ENCODE data around the gene DYDC2.

DYDC2 gene

DNA sequence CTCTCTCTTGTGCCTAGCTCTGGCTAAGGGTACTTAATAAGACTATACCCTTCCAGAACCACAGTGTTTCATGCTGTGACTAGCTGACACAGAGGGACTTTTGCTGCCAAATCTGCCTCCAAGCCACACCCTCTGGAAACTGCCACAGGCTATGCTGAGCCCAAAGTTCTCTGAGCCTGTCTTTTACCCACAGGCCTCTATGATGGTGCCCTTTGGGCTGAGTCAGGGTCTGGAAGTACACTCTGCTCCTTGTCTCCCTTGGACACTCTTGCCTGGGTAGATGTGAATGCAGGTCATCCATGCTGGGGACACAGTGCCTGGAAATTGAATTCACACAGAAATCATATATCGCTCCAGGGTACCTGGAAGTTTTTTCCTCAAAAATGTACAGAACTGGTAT lies 22.6 kb upstream of the DYDC2 start:
- no peak for TF ChIP-seq EP300 (IDR thresholded peaks at IDR 0.05; ENCODE audit: borderline replicate concordance)
- no peak for TF ChIP-seq RAD21 (IDR thresholded peaks at IDR 0.05; ENCODE audit: low read depth)
- TF ChIP-seq TEAD4 (IDR thresholded peaks at IDR 0.05) = no peak
- TF ChIP-seq, protein P1, sequence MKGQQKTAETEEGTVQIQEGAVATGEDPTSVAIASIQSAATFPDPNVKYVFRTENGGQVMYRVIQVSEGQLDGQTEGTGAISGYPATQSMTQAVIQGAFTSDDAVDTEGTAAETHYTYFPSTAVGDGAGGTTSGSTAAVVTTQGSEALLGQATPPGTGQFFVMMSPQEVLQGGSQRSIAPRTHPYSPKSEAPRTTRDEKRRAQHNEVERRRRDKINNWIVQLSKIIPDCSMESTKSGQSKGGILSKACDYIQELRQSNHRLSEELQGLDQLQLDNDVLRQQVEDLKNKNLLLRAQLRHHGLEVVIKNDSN (IDR thresholded peaks at IDR 0.05) = no peak

GRCh38 chr10:80344276-80344675 lies 12.3 kb upstream of the DYDC2 start:
- no peak for TF ChIP-seq CEBPB (IDR thresholded peaks at IDR 0.05)
- TF ChIP-seq ZBTB7A (IDR thresholded peaks at IDR 0.05; ENCODE audit: low read depth) = no peak
- no peak for TF ChIP-seq CREB1 (IDR thresholded peaks at IDR 0.05; ENCODE audit: low read depth)
- TF ChIP-seq FOXM1 (IDR thresholded peaks at IDR 0.05; ENCODE audit: borderline replicate concordance, low read depth) = no peak
- TF ChIP-seq TCF12 (IDR thresholded peaks at IDR 0.05; ENCODE audit: low read depth) = no peak
- TF ChIP-seq, protein P1 (IDR thresholded peaks at IDR 0.05) = no peak
- TF ChIP-seq TEAD4 (IDR thresholded peaks at IDR 0.05) = no peak
- TF ChIP-seq TAF1 (IDR thresholded peaks at IDR 0.05; ENCODE audit: low read depth) = no peak
- TF ChIP-seq MAX (IDR thresholded peaks at IDR 0.05) = no peak
- TF ChIP-seq NFIC (IDR thresholded peaks at IDR 0.05) = no peak
- no peak for TF ChIP-seq RAD21 (IDR thresholded peaks at IDR 0.05; ENCODE audit: low read depth)
- no peak for TF ChIP-seq YY1 (IDR thresholded peaks at IDR 0.05; ENCODE audit: low read depth)
- TF ChIP-seq, protein P2, sequence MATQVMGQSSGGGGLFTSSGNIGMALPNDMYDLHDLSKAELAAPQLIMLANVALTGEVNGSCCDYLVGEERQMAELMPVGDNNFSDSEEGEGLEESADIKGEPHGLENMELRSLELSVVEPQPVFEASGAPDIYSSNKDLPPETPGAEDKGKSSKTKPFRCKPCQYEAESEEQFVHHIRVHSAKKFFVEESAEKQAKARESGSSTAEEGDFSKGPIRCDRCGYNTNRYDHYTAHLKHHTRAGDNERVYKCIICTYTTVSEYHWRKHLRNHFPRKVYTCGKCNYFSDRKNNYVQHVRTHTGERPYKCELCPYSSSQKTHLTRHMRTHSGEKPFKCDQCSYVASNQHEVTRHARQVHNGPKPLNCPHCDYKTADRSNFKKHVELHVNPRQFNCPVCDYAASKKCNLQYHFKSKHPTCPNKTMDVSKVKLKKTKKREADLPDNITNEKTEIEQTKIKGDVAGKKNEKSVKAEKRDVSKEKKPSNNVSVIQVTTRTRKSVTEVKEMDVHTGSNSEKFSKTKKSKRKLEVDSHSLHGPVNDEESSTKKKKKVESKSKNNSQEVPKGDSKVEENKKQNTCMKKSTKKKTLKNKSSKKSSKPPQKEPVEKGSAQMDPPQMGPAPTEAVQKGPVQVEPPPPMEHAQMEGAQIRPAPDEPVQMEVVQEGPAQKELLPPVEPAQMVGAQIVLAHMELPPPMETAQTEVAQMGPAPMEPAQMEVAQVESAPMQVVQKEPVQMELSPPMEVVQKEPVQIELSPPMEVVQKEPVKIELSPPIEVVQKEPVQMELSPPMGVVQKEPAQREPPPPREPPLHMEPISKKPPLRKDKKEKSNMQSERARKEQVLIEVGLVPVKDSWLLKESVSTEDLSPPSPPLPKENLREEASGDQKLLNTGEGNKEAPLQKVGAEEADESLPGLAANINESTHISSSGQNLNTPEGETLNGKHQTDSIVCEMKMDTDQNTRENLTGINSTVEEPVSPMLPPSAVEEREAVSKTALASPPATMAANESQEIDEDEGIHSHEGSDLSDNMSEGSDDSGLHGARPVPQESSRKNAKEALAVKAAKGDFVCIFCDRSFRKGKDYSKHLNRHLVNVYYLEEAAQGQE (IDR thresholded peaks at IDR 0.05; ENCODE audit: low read depth) = no peak
- TF ChIP-seq EGR1 (IDR thresholded peaks at IDR 0.05) = no peak
- no peak for TF ChIP-seq EP300 (IDR thresholded peaks at IDR 0.05; ENCODE audit: borderline replicate concordance)

DNA sequence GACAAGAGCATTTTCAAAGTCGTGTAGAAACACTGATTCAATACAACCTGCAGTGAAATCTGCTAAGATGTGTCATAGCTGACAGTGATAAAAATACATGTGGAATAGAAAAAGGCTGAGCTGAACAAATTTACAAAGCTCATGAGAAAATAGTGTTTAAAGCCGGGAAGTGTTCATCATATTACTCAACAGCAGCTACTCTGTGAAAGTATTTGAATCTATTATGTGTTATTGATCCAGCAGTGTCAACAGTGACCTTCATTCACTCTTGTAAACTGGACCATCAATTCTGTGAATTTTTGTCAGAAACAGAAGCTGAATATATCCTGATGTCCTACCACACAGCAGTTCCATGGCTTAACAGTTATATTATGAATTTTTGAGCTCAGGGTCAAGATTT lies 11.7 kb upstream of the DYDC2 start:
- TF ChIP-seq RAD21 (IDR thresholded peaks at IDR 0.05; ENCODE audit: low read depth) (no peak), EP300 (IDR thresholded peaks at IDR 0.05; ENCODE audit: borderline replicate concordance) (no peak), NFIC (IDR thresholded peaks at IDR 0.05) (no peak), CEBPB (IDR thresholded peaks at IDR 0.05) (no peak), MAX (IDR thresholded peaks at IDR 0.05) (no peak), FOXM1 (IDR thresholded peaks at IDR 0.05; ENCODE audit: borderline replicate concordance, low read depth) (no peak), EGR1 (IDR thresholded peaks at IDR 0.05) (no peak), TAF1 (IDR thresholded peaks at IDR 0.05; ENCODE audit: low read depth) (no peak), CREB1 (IDR thresholded peaks at IDR 0.05; ENCODE audit: low read depth) (no peak), TEAD4 (IDR thresholded peaks at IDR 0.05) (no peak), ZBTB7A (IDR thresholded peaks at IDR 0.05; ENCODE audit: low read depth) (no peak), YY1 (IDR thresholded peaks at IDR 0.05; ENCODE audit: low read depth) (no peak), TCF12 (IDR thresholded peaks at IDR 0.05; ENCODE audit: low read depth) (no peak)
- TF ChIP-seq, protein P1 (IDR thresholded peaks at IDR 0.05) = no peak

- no peak for TF ChIP-seq EGR1 (IDR thresholded peaks at IDR 0.05)
- no peak for TF ChIP-seq YY1 (IDR thresholded peaks at IDR 0.05; ENCODE audit: low read depth)
- TF ChIP-seq, protein P2 (IDR thresholded peaks at IDR 0.05; ENCODE audit: low read depth) = no peak
- TF ChIP-seq ZBTB7A (IDR thresholded peaks at IDR 0.05; ENCODE audit: low read depth) = no peak
- TF ChIP-seq NFIC (IDR thresholded peaks at IDR 0.05) = no peak
- TF ChIP-seq RAD21 (IDR thresholded peaks at IDR 0.05; ENCODE audit: low read depth) = no peak
- TF ChIP-seq, protein P1 (IDR thresholded peaks at IDR 0.05) = no peak
- no peak for TF ChIP-seq CREB1 (IDR thresholded peaks at IDR 0.05; ENCODE audit: low read depth)
These were observed 6.3 kb upstream of the DYDC2 start for GRCh38 chr10:80350251-80350650.

DNA sequence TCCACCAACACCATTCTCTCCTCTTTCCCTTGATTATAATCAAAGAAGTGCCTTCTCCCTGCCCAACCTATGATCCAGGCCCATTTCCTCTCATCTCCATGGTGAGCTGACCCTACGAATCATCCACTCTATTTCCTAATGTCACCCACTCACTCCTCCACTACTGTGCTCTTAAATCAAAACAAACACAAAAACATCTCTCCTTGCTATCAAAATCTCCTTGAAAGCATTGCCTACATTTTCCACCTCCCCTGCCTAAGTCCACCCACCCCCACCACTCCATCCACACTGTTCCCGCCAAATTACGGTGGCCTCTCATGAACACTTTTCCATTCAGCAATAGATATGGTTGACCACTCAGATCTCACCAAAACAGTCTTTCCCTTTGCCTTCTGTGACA lies 5.4 kb upstream of the DYDC2 start:
- no peak for TF ChIP-seq MAX (IDR thresholded peaks at IDR 0.05)
- TF ChIP-seq FOXM1 (IDR thresholded peaks at IDR 0.05; ENCODE audit: borderline replicate concordance, low read depth) = no peak
- TF ChIP-seq NFIC (IDR thresholded peaks at IDR 0.05) = no peak
- TF ChIP-seq YY1 (IDR thresholded peaks at IDR 0.05; ENCODE audit: low read depth) = no peak
- TF ChIP-seq, protein P1 (IDR thresholded peaks at IDR 0.05) = no peak
- TF ChIP-seq TCF12 (IDR thresholded peaks at IDR 0.05; ENCODE audit: low read depth) = no peak
- TF ChIP-seq, protein P2 (IDR thresholded peaks at IDR 0.05; ENCODE audit: low read depth) = no peak
- no peak for TF ChIP-seq TEAD4 (IDR thresholded peaks at IDR 0.05)
- TF ChIP-seq RAD21 (IDR thresholded peaks at IDR 0.05; ENCODE audit: low read depth) = no peak
- TF ChIP-seq EP300 (IDR thresholded peaks at IDR 0.05; ENCODE audit: borderline replicate concordance) = no peak
- TF ChIP-seq ZBTB7A (IDR thresholded peaks at IDR 0.05; ENCODE audit: low read depth) = no peak
- no peak for TF ChIP-seq EGR1 (IDR thresholded peaks at IDR 0.05)
- TF ChIP-seq CEBPB (IDR thresholded peaks at IDR 0.05) = no peak
- TF ChIP-seq TAF1 (IDR thresholded peaks at IDR 0.05; ENCODE audit: low read depth) = no peak
- no peak for TF ChIP-seq CREB1 (IDR thresholded peaks at IDR 0.05; ENCODE audit: low read depth)

Data from Ishikawa (cell line).